ENCODE data around the gene KNSTRN. TPM values are rescaled to one million over a fixed set of nuclear protein-coding genes. Genes with fewer than 3 reads are reported as not detected.

Gene KNSTRN
- total and polyA plus RNA-seq, 4 donors, result 3.4 to 28.1 (median 8.9) TPM

DNA sequence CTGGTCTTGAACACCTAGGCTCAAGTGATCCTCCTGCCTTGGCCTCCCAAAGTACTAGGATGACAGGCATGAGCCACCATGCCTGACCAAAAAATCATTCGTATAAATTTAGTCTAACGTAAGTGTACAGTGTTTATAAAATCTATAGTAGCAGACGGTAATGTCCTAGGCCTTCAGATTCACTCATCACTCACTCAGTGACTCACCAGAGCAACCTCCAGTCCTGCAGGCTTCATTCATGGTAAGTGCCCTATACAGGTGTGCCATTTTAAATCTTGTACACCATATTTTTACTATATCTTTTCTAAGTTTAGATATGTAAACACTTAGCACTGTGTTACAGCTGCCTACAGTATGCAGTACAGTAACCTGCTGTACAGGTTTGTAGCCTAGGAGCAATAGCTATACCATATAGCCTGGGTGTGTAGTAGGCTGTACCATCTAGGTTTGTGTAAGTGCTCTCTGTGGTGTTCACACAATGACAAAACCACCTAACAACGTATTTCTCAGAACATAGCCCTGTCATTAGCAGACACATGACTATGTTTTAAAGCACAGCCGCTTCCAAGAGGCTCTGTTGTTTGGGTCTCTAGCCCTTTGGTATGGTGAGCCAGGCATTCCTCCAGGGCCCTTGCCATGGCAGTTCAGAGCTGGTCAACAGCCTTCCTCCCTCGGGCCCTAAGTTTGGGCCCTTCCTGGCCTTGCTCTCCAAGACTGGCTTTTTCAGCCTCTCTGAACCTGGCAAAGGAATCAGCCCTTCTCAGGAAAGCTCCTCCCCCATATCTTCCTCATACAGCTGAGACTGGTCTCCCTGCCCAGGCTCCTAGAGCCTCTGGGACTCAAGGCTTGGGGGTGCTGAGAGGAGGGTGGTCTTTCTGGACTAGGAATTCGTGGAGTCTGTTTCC, 39.9 kb upstream of the KNSTRN start:
- H3K27ac ChIP-seq (ENCODE audit: low read depth in 1 of 2, low read length in 2 of 2), result no peak overlapping the region
- TF ChIP-seq RXRA (IDR thresholded peaks at IDR 0.05) (no peak), GABPA (IDR thresholded peaks at IDR 0.05 in 1 of 2, conservative IDR thresholded peaks at IDR 0.05 in 1 of 2) (no peak), SP1 (IDR thresholded peaks at IDR 0.05) (no peak), HNF4G (IDR thresholded peaks at IDR 0.05) (no peak), JUND (IDR thresholded peaks at IDR 0.05) (no peak), YY1 (IDR thresholded peaks at IDR 0.05) (no peak), NR2F2 (IDR thresholded peaks at IDR 0.05) (no peak), TAF1 (conservative IDR thresholded peaks at IDR 0.05) (no peak), EGR1 (IDR thresholded peaks at IDR 0.05; ENCODE audit: low read depth in 2 of 2) (no peak), FOXA1 (IDR thresholded peaks at IDR 0.05) (no peak), HNF4A (conservative IDR thresholded peaks at IDR 0.05) (no peak)
- TF ChIP-seq, protein P1, sequence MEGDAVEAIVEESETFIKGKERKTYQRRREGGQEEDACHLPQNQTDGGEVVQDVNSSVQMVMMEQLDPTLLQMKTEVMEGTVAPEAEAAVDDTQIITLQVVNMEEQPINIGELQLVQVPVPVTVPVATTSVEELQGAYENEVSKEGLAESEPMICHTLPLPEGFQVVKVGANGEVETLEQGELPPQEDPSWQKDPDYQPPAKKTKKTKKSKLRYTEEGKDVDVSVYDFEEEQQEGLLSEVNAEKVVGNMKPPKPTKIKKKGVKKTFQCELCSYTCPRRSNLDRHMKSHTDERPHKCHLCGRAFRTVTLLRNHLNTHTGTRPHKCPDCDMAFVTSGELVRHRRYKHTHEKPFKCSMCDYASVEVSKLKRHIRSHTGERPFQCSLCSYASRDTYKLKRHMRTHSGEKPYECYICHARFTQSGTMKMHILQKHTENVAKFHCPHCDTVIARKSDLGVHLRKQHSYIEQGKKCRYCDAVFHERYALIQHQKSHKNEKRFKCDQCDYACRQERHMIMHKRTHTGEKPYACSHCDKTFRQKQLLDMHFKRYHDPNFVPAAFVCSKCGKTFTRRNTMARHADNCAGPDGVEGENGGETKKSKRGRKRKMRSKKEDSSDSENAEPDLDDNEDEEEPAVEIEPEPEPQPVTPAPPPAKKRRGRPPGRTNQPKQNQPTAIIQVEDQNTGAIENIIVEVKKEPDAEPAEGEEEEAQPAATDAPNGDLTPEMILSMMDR (IDR thresholded peaks at IDR 0.05; ENCODE audit: low read depth, low read length, missing input control), result no peak
- TF ChIP-seq, protein P2, sequence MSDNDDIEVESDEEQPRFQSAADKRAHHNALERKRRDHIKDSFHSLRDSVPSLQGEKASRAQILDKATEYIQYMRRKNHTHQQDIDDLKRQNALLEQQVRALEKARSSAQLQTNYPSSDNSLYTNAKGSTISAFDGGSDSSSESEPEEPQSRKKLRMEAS (IDR thresholded peaks at IDR 0.05), result no peak
- TF ChIP-seq, protein P3, sequence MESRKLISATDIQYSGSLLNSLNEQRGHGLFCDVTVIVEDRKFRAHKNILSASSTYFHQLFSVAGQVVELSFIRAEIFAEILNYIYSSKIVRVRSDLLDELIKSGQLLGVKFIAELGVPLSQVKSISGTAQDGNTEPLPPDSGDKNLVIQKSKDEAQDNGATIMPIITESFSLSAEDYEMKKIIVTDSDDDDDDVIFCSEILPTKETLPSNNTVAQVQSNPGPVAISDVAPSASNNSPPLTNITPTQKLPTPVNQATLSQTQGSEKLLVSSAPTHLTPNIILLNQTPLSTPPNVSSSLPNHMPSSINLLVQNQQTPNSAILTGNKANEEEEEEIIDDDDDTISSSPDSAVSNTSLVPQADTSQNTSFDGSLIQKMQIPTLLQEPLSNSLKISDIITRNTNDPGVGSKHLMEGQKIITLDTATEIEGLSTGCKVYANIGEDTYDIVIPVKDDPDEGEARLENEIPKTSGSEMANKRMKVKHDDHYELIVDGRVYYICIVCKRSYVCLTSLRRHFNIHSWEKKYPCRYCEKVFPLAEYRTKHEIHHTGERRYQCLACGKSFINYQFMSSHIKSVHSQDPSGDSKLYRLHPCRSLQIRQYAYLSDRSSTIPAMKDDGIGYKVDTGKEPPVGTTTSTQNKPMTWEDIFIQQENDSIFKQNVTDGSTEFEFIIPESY (IDR thresholded peaks at IDR 0.05), result no peak
- TF ChIP-seq, protein P4, sequence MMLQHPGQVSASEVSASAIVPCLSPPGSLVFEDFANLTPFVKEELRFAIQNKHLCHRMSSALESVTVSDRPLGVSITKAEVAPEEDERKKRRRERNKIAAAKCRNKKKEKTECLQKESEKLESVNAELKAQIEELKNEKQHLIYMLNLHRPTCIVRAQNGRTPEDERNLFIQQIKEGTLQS (IDR thresholded peaks at IDR 0.05), result no peak
- TF ChIP-seq, protein P5, sequence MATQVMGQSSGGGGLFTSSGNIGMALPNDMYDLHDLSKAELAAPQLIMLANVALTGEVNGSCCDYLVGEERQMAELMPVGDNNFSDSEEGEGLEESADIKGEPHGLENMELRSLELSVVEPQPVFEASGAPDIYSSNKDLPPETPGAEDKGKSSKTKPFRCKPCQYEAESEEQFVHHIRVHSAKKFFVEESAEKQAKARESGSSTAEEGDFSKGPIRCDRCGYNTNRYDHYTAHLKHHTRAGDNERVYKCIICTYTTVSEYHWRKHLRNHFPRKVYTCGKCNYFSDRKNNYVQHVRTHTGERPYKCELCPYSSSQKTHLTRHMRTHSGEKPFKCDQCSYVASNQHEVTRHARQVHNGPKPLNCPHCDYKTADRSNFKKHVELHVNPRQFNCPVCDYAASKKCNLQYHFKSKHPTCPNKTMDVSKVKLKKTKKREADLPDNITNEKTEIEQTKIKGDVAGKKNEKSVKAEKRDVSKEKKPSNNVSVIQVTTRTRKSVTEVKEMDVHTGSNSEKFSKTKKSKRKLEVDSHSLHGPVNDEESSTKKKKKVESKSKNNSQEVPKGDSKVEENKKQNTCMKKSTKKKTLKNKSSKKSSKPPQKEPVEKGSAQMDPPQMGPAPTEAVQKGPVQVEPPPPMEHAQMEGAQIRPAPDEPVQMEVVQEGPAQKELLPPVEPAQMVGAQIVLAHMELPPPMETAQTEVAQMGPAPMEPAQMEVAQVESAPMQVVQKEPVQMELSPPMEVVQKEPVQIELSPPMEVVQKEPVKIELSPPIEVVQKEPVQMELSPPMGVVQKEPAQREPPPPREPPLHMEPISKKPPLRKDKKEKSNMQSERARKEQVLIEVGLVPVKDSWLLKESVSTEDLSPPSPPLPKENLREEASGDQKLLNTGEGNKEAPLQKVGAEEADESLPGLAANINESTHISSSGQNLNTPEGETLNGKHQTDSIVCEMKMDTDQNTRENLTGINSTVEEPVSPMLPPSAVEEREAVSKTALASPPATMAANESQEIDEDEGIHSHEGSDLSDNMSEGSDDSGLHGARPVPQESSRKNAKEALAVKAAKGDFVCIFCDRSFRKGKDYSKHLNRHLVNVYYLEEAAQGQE (IDR thresholded peaks at IDR 0.05), result no peak
- H3K4me3 ChIP-seq (ENCODE audit: low read depth in 1 of 3, low read length in 3 of 3), result no peak overlapping the region
- no peak overlapping the region for H3K9ac ChIP-seq (ENCODE audit: low read depth in 1 of 2, low read length in 2 of 2)
- H3K36me3 ChIP-seq (ENCODE audit: control insufficient read depth in 4 of 4, insufficient read depth in 3 of 4, low read depth in 1 of 4, low read length in 3 of 4), result no peaks in the 10 kb centered on the region
- no peaks in the 10 kb centered on the region for H3K27me3 ChIP-seq (ENCODE audit: control insufficient read depth in 4 of 4, insufficient read depth in 4 of 4, low read length in 3 of 4)
- H3K4me1 ChIP-seq (ENCODE audit: control insufficient read depth in 4 of 4, insufficient read depth in 4 of 4, low read length in 3 of 4), result peaks cover 7 to 27% (median 20%) of the 10 kb centered on the region in 4 donors
- DNase-seq (ENCODE audit: low spot score), result no peak
- WGBS, result 70% methylated on average over 7 of the region's 7 CpGs
- no peaks in the 10 kb centered on the region for H3K9me3 ChIP-seq (ENCODE audit: control insufficient read depth in 4 of 4, low read length in 3 of 4)

Data from liver (tissue), 9 donors.